ENCODE measurements around the gene CEACAM20.
A peak's percentile ranks its signal among the peaks of the same experiment; 100 is the strongest.
"Not testable (repeated sequence)": the region's sequence is repeated elsewhere in the genome, so short reads cannot be mapped to it uniquely, and the experiment has no call there.

CEACAM20 gene
- total RNA-seq: 0 reads per million in 4 donors

DNA sequence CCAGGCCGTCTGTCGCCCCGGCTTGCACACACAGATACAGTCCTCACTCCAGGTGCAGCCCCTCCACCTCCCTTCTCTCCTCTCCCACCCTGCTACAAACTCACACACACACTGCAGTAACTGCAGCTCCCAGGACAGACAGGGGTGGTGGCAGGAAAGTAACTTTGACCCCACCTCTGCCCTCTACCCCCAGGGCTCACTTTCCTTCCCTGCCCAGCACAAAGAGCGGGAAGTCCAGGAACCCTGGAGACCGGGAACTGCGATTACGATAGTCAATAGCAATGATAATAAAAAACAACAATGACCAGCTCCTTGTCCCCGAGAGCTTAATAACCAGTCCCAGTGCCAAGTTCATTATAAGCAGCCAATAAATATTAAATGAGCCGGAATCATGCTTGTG is at the start of gene CEACAM20:
Gene CEACAM20, minus strand, starts transcription at position 140 of the 400 bp plus-strand sequence. CDS start 166 bp downstream, outside the sequence.
- no peak for DNase-seq

DNA sequence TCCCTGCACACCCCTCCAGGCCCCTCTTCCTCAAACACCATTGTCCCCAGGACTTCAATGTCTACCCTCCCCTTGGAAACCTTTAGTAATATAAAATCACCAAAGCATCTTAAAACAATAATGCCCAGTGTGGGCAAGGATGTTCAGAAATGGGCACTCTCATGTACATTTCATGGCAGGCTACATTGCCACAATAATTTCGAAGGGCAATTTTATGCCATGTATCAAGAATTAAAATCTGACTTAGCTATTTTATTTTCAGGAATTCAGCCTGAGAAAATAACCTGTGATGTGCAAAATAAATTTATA is 48.0 kb upstream of the CEACAM20 start:
- no peak for DNase-seq

DNA sequence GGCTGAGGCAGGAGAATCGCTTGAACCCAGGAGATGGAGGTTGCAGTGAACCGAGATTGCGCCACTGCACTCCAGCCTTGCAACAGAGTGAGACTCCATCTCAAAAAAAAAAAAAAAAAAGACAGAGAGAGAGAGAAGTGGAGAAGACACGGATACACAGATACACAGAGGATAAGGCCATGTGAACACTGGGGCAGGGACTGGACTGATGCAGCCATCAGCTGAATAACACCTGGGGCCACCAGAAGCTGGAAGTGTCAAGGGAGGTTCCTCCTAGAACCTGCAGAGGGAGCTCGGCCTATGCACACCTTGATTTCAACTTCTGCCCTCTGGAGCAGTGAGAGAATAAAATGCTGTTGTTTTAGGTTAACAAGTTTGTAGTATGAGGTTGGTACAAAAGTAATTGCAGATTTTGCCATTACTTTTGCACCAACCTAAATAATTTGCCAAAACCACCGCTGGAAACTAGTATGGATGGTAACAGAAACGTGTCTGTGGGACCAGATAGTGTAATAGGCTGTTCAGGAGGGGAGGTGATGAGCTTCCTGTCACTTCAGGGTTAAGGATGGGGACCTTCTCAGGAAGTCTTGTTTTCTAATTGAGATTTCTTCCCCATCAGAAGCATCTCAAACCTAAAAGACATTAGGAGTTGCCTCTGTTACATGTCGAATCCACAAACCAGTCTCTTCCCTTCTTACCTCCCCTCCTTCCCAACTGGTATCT is 47.5 kb upstream of the CEACAM20 start:
- DNase-seq: peak in 1 of 5 donors; percentile 7

DNA sequence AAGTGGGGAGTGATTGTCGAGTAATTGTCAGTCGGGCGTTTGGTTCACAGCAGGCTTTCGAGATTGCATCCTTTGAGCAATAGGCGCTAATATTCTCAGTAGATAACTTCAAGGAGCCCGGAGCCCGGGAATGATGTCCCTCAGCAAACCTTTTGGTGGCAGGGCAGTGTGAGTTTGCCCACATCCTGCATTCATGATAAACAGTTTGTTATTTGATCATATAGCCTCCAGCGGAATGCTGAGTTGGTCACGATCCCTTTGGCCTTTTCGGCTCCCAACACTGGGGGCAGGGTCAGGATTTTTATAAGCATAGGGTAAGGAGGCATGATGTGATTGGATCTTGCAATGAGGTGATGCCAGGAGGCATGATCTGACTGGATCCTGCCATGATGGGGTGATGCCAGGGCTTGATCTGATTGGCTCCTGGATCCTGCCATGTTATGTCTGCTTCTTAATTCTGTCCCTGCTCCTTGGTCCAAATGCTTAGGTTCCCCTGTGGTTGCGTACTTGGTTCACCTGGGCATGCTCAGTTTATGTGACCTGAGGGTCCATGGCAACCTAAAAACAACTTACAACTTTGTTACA is 45.7 kb upstream of the CEACAM20 start:
- no peak for DNase-seq

DNA sequence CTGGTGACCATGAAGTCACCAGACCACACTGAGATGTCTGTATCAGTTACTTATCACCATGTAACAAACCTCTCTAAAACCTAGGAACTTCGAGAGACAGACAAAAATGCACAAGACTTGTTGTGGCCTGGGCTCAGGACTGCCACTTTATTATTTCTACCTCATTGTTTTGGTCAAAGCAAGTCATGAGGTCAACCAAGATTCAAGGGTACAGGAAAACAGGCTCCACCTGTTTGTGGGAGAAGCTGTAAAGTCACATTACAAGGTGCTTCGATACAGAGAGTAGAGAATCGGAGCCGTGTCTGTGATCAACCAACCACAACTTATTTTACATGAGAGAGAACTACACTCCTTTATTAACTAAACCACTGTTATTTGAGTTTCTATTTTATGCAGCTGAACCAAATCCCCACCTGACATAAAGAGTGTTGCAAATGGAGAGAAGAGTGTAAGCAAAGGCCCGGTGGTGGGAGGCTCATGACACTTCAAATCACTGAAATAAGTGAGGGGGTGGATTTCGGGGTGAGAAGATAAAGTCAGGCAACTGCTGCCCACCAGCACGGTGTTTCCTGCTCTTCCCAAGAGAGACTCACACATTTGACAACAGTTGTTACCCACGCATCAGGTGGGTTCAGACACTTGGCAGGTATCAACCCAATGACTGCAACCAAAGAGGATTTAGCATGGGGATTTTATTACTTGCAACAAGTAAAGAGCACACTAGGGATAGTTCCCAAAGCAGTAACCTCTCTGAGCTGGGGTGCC is 44.9 kb upstream of the CEACAM20 start:
- no peak for DNase-seq

DNA sequence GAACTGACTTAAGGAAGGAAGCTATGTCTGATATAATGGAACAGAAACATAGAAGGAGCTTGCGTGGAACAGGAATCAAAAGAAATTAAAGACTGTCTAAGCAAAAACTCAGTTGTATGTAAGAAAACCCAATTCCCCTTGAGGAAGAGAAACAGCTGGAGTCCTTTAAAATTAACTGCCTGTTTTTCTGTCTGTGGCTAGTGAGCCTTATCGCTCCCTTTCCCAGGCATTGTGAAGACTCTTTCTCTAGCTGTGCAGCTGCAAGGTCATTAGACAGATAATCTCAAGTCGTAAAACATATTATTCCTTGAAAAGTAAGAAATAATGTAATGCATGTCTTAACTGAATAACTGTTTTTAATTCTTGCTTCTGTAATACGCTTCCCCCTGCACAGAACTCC is 44.2 kb upstream of the CEACAM20 start:
- no peak for DNase-seq

DNA sequence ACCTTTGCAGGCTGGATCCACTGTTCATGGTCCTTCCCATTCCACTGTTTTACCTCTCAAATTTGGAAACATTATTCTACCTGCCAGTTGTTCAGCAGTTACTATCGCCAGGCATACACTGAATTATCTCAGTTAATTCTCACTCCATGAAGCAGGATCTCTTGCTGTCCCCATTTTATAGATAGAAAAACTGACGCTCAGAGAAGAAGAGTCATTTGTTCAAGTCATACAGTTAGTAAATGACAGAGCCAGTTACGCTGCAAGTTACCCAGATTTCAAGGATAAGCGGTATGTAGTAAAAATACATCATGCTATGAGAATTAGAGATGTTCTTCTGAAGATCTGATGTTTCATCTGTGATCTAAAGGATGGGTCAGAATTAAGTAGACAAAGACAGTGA is 43.7 kb upstream of the CEACAM20 start:
- DNase-seq: no peak

DNA sequence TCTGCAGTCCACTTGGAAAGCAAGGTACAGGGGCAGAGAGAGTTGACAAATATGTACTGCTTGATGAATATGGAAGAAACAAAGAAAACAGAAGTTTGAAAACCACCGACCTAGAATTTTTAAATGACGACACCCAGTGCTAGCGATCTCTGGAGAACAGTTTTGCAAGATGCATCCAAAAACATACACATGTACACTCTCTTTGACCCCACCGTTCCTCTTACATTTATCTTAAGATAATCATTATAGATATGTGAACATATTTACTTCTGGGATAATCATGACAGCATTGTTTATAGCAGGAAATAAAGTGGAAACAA is 43.1 kb upstream of the CEACAM20 start:
- no peak for DNase-seq

DNA sequence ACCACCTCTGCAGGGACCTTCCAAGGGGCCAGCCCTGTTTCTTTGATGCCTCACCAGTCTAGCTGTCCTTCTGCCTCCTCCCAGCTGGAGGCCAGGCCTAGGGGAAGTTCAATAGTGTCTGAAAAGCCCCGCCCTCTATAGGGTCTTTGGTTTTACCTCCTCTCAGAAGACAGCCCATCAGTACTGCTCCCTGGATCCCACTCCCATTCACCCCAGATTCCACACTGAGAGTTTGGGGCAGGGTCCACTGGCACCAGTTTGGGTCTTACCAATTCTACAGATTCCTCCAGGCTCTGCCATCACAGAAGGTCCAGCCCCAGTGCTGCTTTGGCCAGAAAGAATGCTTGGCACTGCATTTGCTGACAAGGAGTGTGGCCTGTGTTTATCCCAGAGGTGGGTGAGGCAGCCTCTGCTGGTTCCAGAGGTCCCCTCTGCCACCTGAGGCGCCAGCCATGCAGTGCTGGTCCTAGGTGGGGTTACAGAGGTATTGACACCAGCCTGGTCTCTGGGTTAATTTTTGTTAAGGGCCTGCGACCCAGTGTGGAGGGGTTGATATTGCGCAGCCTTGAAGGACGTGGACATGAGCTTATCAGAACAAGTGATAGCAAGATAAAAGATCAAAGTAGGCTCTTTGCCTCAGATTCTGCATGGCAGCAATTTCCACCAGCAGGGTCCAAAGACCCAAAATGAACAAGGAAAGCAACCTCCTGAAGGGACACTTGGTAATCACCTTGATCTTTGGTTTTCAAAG is 42.5 kb upstream of the CEACAM20 start:
- no peak for DNase-seq

DNA sequence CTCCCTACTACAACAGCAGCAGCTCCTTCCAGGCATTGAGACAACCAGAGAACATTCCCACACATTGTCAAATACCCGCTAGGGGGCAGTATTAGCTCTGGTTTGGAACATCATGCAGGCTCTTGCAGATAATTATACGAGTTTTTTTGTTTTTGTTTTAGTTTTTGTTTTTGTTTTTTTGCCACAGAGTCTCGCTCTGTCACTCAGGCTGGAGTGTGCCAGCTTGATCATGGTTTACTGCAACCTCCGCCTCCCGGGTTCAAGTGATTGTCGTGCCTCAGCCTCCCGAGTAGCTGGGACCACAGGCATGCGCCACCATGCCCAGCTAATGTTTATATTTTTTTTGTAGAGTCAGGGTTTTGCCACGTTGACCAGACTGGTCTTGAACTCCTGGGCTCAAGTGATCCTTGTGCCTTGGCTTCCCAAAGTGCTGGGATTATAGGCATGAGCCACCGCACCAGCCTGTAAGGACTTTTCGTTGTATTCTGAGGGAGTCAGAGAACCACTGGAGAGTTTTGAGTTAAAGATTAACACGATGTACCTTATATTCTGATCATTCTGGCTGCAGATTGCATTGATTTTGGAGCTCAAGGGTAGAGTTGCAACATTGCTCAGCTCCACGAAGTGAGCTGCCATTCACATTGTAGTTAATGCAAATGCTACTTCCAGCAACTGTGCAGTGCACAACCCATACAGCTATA is 41.7 kb upstream of the CEACAM20 start:
- DNase-seq: peak in 3 of 5 donors; percentile 7 to 49 (median 38)

DNA sequence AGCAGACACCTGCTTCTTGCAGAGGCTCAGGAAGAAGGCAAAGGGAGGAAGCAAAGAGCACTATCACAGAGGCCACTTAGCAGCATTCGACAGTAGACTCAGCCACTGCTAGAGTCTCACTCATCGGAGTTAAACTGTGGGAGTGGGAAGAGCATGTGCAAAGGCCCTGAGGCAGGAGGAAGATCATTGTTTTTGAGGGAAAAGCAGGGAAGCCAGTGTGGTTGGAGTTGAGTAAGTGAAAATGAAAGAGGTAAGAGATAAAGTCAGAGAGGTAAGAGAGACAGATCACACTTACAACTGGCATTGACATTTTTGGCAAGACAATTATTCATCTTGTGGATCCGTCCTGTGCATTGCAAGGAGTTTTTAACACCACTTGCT is 41.1 kb upstream of the CEACAM20 start:
- no peak for DNase-seq

DNA sequence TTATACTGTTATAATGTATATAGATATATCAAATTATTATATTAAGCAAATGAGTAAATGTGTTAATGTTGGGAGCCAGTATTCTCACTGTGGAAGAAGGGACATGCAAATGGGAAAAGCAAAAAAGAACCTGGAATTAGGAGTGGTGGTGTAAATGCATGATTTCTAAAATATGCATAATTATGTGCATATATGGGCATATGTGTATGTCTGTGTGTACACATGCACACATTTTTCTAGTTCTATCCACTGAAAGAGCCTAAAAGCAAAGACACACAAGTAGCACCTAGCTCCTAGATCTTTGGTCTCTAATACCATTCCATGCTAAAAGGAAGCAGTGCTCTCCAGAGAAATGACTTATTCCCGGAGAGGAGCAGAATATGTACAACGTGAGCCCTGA is 38.3 kb upstream of the CEACAM20 start:
- no peak for DNase-seq

DNA sequence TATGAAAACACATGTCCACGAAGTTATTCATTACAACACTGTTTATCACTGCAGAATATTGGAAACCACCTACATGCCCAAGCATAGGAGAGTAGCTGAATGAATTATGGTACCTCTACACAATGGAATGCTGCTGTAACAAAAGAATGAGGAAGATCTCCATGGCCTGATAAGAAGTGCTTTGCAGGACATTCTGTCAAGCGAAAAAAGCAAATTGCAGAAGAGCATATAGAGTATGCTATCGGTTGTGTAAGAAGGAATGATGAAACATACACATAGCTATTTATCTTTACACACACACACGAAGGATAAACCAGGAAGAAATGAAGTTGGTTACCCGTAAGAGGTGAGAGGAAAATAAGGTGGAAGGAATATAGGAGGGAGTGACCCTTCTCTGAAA is 37.5 kb upstream of the CEACAM20 start:
- DNase-seq: no peak

DNA sequence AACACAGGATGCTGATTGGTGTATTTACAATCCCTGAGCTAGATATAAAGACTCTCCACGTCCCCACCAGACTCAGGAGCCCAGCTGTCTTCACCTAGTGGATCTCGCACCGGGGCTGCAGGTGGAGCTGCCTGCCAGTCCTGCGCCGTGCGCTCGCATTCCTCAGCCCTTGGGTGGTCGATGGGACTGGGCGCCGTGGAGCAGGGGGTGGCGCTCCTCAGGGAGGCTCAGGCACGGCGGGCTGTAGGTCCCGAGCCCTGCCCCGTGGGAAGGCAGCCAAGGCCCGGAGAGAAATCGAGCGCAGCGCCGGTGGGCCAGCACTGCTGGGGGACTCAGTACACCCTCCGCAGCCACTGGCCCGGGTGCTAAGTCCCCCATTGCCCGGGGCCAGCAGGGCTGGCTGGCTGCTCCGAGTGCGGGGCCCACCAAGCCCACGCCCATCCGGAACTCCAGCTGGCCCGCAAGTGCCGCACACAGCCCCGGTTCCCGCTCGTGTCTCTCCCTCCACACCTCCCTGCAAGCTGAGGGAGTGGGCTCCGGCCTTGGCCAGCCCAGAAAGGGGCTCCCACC is 33.7 kb upstream of the CEACAM20 start:
- not testable (repeated sequence) for DNase-seq

DNA sequence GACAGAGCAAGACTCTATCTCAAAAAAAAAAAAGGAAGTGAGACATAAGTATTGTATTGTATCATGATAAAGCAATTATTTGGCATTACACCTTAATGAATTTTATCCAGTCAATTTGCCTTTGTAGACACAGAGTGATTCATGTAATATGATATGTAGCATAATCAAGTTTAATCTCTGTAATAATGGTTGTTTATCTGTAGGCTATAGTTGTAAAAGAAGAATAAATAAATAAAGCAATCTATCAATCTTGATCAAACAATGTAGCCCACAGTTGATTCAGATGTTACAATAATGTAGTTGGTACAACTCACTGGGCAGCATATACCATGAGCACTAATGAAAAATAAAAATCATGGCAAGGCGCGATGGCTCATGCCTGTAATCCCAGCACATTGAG is 28.5 kb upstream of the CEACAM20 start:
- DNase-seq: no peak

DNA sequence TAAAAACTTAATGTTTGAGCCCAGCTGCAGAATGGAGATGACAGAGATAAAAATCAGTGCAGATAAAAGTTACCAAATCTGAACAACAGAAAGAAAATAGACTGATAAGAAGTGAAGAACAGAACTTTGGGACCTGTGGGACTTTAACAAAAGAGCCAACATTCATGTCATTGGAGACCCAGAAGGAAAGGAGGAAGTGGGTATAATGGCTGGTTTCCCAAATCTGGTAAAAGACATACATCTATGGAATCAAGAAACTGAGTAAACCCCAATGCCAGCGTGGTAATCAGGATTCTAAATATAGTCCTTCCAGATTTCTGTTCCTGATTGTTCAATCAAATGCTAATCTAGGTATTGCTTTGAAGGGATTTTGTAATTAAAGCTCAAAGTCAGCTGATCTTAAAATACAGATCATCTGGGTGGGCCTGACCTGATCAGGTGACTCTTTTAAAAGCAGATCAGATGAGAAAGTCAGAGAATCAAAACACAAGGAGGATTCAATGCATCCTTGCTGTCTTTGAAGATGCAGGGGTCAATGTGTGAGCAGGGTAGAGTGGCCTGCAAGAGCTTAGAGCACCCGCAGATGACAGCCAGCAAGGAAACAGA is 25.3 kb upstream of the CEACAM20 start:
- DNase-seq: no peak

DNA sequence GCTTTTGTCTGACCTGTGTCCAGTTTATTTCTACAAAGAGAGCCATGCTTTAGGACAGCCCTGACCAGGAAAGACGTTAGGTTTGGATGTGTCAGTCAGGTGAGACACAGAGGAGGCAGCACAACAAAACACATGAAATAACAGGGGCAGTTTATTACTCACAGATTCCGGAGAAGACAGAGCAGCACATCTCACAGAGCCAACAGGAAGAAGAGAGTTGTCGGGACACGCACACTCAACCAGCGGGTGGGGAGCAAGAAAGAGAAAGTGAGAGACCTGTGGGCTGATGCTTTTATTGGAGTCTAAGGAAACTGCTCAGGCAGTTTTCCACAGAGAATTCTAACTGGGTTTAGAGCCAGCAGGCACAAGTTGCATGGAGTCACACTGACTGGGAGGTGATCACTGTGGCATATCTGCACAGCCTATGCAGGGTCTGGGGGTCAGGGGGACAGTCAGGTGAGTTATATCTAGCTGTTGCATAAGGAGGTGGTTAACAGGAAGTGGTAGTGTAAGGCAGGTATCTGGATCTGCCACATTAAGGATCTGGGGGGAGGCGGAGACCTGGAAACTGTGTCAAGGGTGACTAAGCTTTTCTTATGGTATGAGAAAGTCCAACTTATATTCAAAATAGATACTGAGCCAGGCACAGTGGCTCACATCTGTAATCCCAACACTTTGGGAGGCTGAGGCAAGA is 24.1 kb upstream of the CEACAM20 start:
- DNase-seq: no peak

DNA sequence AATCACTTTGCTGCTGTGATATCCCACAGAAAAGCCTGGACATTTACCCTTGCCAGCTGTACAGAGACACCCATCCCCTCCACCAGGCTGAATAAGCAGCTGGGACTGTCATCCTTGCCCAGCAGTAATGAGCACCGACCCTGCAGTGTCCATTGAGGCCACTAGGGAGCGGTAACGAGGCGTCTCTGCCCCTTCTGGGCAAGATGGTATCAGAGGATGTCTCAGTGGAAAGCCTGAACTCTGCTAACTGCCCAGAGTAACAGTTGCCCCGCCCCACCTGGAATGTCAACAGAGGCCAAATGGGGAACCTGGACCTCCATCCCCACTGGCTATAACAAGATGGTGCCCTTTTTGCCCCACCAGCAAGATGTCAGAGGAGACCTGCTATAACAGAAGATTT is 22.8 kb upstream of the CEACAM20 start:
- DNase-seq: peak in 1 of 5 donors; percentile 14

DNA sequence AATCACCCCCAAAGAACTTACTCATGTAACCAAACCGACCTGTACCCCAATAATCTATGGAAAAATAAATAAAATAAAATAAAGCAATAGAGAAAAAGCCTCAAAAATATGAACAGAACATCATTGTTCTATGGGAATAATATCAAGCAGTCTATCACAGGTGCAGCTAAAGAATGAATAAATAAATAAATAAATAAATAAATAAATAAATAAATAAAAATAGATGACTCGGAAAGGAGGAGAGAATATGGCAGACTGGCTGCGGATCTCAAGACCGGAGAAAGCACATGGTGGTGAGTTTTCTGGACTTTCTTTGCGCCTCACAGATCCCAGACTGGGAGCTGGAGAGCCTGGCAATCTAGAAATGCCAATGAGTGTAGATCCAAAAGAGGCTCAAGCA is 22.4 kb upstream of the CEACAM20 start:
- no peak for DNase-seq

DNA sequence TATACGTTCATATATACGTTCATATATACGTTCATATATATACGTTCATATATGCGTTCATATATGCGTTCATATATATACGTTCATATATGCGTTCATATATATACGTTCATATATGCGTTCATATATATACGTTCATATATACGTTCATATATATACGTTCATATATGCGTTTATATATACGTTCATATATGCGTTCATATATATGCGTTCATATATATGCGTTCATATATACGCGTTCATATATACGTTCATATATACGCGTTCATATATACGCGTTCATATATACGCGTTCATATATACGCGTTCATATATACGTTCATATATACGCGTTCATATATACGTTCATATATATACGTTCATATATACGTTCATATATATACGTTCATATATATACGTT is 21.5 kb upstream of the CEACAM20 start:
- not testable (repeated sequence) for DNase-seq

DNA sequence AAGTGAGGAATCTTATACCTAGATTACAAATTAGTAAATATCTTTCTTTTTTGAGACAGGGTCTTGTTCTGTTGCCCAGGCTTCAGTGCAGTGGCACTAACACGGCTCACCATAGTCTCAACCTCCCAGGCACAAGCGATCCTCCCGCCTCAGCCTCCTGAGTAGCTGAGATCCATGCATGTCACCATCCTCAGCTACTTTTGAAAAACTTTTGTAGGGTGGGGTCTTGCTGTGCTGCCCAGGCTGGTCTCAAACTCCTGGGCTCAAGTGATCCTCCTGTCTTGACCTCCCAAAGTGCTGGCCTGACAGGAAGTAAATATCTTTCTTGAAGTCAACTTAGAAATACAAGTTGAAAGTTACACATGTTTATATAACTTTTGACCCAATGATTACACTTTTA is 20.0 kb upstream of the CEACAM20 start:
- no peak for DNase-seq

DNA sequence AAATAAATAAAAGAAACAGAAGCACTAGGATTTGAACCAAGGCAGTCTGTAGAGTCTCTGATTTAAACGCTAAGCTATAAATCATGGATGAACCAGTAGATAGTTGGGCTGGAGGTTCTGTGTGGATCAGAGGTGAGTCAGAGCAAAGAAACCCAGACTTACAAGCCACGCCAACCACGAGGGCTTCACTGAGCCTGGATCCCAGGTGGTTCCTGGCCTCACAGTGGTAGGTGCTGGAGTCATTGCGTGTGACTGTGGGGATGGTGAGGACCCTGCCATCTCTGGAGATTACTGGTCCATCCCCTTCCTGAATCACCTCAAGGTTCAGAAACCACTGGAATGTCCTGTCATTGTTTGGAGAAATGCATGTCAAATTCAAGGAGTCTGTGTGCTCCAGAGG is 19.3 kb upstream of the CEACAM20 start:
- DNase-seq: no peak

Measured in T-helper 1 cell (primary cell).